ENCODE measurements around the gene PPFIBP2. TPM values are rescaled to one million over a fixed set of nuclear protein-coding genes. Genes with fewer than 3 reads are reported as not detected.
A peak's percentile ranks its signal among the peaks of the same experiment; 100 is the strongest.

PPFIBP2 gene
- total RNA-seq, 1 donor from 2014 or later: 112 TPM

GRCh38 chr11:7675631-7676030 lies 161.8 kb downstream of the PPFIBP2 start:
- no peak overlapping the region for H3K27ac Mint-ChIP-seq
- intact Hi-C loops (cut with micrococcal nuclease): no loop called here
- ATAC-seq (ENCODE audit: low read depth) (no peak), DNase-seq (no peak)
- TF ChIP-seq CTCF (IDR thresholded peaks at IDR 0.05): no peak
- peaks cover 3% of the 10 kb centered on the region for H3K36me3 Mint-ChIP-seq (ENCODE audit: low read depth)
- no peak overlapping the region for H3K4me3 Mint-ChIP-seq
- H3K27me3 Mint-ChIP-seq: peaks cover 17% of the 10 kb centered on the region
- peaks cover 13% of the 10 kb centered on the region for H3K9me3 Mint-ChIP-seq
- POLR2A ChIA-PET: no interaction called here
- CTCF ChIA-PET: interaction anchor here (1.8 kb wide), 2 partner anchors 10 to 12 kb away, joined by 7 read pairs; no protein-coding TSS in a partner anchor
- peaks cover 52% of the 10 kb centered on the region for H3K4me1 Mint-ChIP-seq

GRCh38 chr11:7677071-7677470 lies 163.3 kb downstream of the PPFIBP2 start:
- intact Hi-C loops (cut with micrococcal nuclease): no loop called here
- CTCF ChIA-PET: interaction anchor here (1.8 kb wide), 2 partner anchors 10 to 12 kb away, joined by 7 read pairs; no protein-coding TSS in a partner anchor
- no peak for ATAC-seq (ENCODE audit: low read depth)
- POLR2A ChIA-PET: interaction anchor here (0.6 kb wide), 1 partner anchor 208 kb away, joined by 3 read pairs; no protein-coding TSS in a partner anchor
- Mint-ChIP-seq H3K9me3 (peaks cover 13% of the 10 kb centered on the region), H3K27me3 (peaks cover 19% of the 10 kb centered on the region), H3K4me1 (peaks cover 38% of the 10 kb centered on the region), H3K36me3 (ENCODE audit: low read depth) (peaks cover 3% of the 10 kb centered on the region), H3K27ac (no peak overlapping the region), H3K4me3 (no peak overlapping the region)
- no peak for TF ChIP-seq CTCF (IDR thresholded peaks at IDR 0.05)
- DNase-seq: no peak

- H3K9me3 Mint-ChIP-seq: peaks cover 13% of the 10 kb centered on the region
- H3K27me3 Mint-ChIP-seq: peaks cover 19% of the 10 kb centered on the region
- no peak for TF ChIP-seq CTCF (IDR thresholded peaks at IDR 0.05)
- peak overlapping the region; percentile 22 for H3K27ac Mint-ChIP-seq
- intact Hi-C loops (cut with micrococcal nuclease): no loop called here
- no peak overlapping the region for H3K4me3 Mint-ChIP-seq
- ATAC-seq (ENCODE audit: low read depth) (no peak), DNase-seq (no peak)
- ChIA-PET POLR2A (no interaction called here), CTCF (interaction anchor here (1.5 to 1.8 kb wide), 3 partner anchors 9 to 13 kb away, joined by 4 to 7 read pairs (median 7); no protein-coding TSS in a partner anchor)
- H3K36me3 Mint-ChIP-seq (ENCODE audit: low read depth): peaks cover 3% of the 10 kb centered on the region
- H3K4me1 Mint-ChIP-seq: peaks cover 31% of the 10 kb centered on the region
Observed at GRCh38 chr11:7677796-7678201, 164.0 kb downstream of the PPFIBP2 start.

- no peaks in the 10 kb centered on the region for H3K36me3 Mint-ChIP-seq (ENCODE audit: low read depth)
Observed at GRCh38 chr11:7683571-7683970, 169.8 kb downstream of the PPFIBP2 start.

GRCh38 chr11:7686761-7687160 lies 173.0 kb downstream of the PPFIBP2 start:
- peaks cover 8% of the 10 kb centered on the region for H3K27me3 Mint-ChIP-seq
- H3K4me3 Mint-ChIP-seq: no peak overlapping the region
- no peak overlapping the region for H3K27ac Mint-ChIP-seq
- no peaks in the 10 kb centered on the region for H3K36me3 Mint-ChIP-seq (ENCODE audit: low read depth)
- ChIA-PET CTCF (interaction anchor here (0.9 to 3.0 kb wide), 8 partner anchors 8 to 589 kb away, joined by 3 to 21 read pairs (median 4); no protein-coding TSS in a partner anchor), POLR2A (no interaction called here)
- intact Hi-C loops (cut with micrococcal nuclease): no loop called here
- ATAC-seq (ENCODE audit: low read depth): no peak
- TF ChIP-seq CTCF (IDR thresholded peaks at IDR 0.05): no peak
- DNase-seq: no peak
- no peaks in the 10 kb centered on the region for H3K4me1 Mint-ChIP-seq
- H3K9me3 Mint-ChIP-seq: no peaks in the 10 kb centered on the region

More at GRCh38 chr11:7683571-7683970, 169.8 kb downstream of the PPFIBP2 start:
- ChIA-PET POLR2A (no interaction called here), CTCF (interaction anchor here (1.0 to 2.1 kb wide), 3 partner anchors 12 to 585 kb away, joined by 3 to 4 read pairs (median 3); no protein-coding TSS in a partner anchor)
- Mint-ChIP-seq H3K4me1 (no peaks in the 10 kb centered on the region), H3K27ac (no peak overlapping the region), H3K27me3 (peaks cover 6% of the 10 kb centered on the region), H3K9me3 (peaks cover 4% of the 10 kb centered on the region), H3K4me3 (no peak overlapping the region)
- ATAC-seq (ENCODE audit: low read depth) (no peak), DNase-seq (no peak)
- intact Hi-C loops (cut with micrococcal nuclease): no loop called here
- no peak for TF ChIP-seq CTCF (IDR thresholded peaks at IDR 0.05)

Measured in activated B cell treated with CpG ODN at 0.5 μM for 24 hours (primary cell).